ENCODE measurements around the gene CASP10. TPM values are rescaled to one million over a fixed set of nuclear protein-coding genes. Genes with fewer than 3 reads are reported as not detected.
A peak's percentile ranks its signal among the peaks of the same experiment; 100 is the strongest.

Gene CASP10
- total and polyA plus RNA-seq, 2 of the 8 experiments (the other 6 are each of a cell fraction or from before 2014, with no cell fraction given), result 2.3 to 4.0 TPM

- peak; percentile 46 for TF ChIP-seq ASH2L (IDR thresholded peaks at IDR 0.05; ENCODE audit: low read length)
- no peak for TF ChIP-seq TCF12 (IDR thresholded peaks at IDR 0.05; ENCODE audit: low read depth, low read length)
- TF ChIP-seq RBBP5 (IDR thresholded peaks at IDR 0.05; ENCODE audit: borderline replicate concordance, low read depth, low read length), result no peak
- TF ChIP-seq EGR1 (IDR thresholded peaks at IDR 0.05; ENCODE audit: borderline replicate concordance, low read depth, low read length), result no peak
- TF ChIP-seq CHD2 (IDR thresholded peaks at IDR 0.05; ENCODE audit: low read length), result no peak
- no peak for TF ChIP-seq MAFK (IDR thresholded peaks at IDR 0.05; ENCODE audit: low read depth, low read length)
- no peak for TF ChIP-seq SIRT6 (IDR thresholded peaks at IDR 0.05; ENCODE audit: low read length)
- no peak for TF ChIP-seq SP1 (IDR thresholded peaks at IDR 0.05; ENCODE audit: low read depth, low read length)
- 0 out of 2 replicates have a peak, but pooled peaks have one; percentile 36 for TF ChIP-seq ATF2 (IDR thresholded peaks at IDR 0.05; ENCODE audit: low read length)
- no peak for TF ChIP-seq CTBP2 (IDR thresholded peaks at IDR 0.05; ENCODE audit: borderline replicate concordance, insufficient read depth, insufficient read length, low read length)
- no peak for TF ChIP-seq SIN3A (conservative IDR thresholded peaks at IDR 0.05 in 1 of 2, IDR thresholded peaks at IDR 0.05 in 1 of 2; ENCODE audit: low read depth in 1 of 2, low read length in 2 of 2)
- TF ChIP-seq KDM4A (IDR thresholded peaks at IDR 0.05; ENCODE audit: low read depth, low read length, severe bottlenecking), result no peak
- TF ChIP-seq ATF3 (IDR thresholded peaks at IDR 0.05; ENCODE audit: insufficient read depth, low read depth, low read length), result no peak
- TF ChIP-seq SRF (IDR thresholded peaks at IDR 0.05; ENCODE audit: low read depth, low read length), result no peak
- TF ChIP-seq TEAD4 (IDR thresholded peaks at IDR 0.05; ENCODE audit: low read depth, low read length), result no peak
- TF ChIP-seq E2F6 (IDR thresholded peaks at IDR 0.05), result no peak
- TF ChIP-seq NANOG (IDR thresholded peaks at IDR 0.05; ENCODE audit: insufficient read depth, low read depth, low read length, poor library complexity, severe bottlenecking), result no peak
- no peak for TF ChIP-seq SIX5 (IDR thresholded peaks at IDR 0.05; ENCODE audit: low read depth, low read length)
- no peak for TF ChIP-seq FOSL1 (IDR thresholded peaks at IDR 0.05; ENCODE audit: insufficient read depth, low read depth, low read length)
- TF ChIP-seq CREB1 (IDR thresholded peaks at IDR 0.05), result no peak
- no peak for TF ChIP-seq POU5F1 (IDR thresholded peaks at IDR 0.05; ENCODE audit: low read depth, low read length)
- no peak for TF ChIP-seq ZNF274 (IDR thresholded peaks at IDR 0.05; ENCODE audit: borderline replicate concordance, extremely low read depth, low read length)
These were observed 24.6 kb upstream of the CASP10 start (continued) for GRCh38 chr2:201158111-201158929.

Measured in H1 (cell line).